Stimulated activated CD8-positive, alpha-beta memory T cell treated with anti-CD3 and anti-CD28 coated beads, Interleukin-15, amount 100 ng/mL, for 48 hours (primary cell): ENCODE results near the gene KRR1.
"Not testable (repeated sequence)": the region's sequence is repeated elsewhere in the genome, so short reads cannot be mapped to it uniquely, and the experiment has no call there.

Source experiments
- DNase-seq, 2 donors: peaks; one replicate each; pipeline ENCODE4 v3.0.0-alpha.2; 2020; ENCODE audit warnings: low read depth in 2 of 2

KRR1 gene

GRCh38 chr12:75525263-75525662 is 13.9 kb upstream of the KRR1 start:
- DNase-seq: no peak

GRCh38 chr12:75522124-75522523 is 10.7 kb upstream of the KRR1 start:
- not testable (repeated sequence) for DNase-seq

- DNase-seq: not testable (repeated sequence)
These were observed 9.8 kb upstream of the KRR1 start for GRCh38 chr12:75521224-75521623.

GRCh38 chr12:75509621-75510020 is 1.8 kb downstream of the KRR1 start:
- DNase-seq: no peak

GRCh38 chr12:75508159-75508558 is 3.2 kb downstream of the KRR1 start:
- DNase-seq: no peak

GRCh38 chr12:75507086-75507485 is 4.3 kb downstream of the KRR1 start:
- no peak for DNase-seq

- DNase-seq: no peak
These were observed 5.6 kb downstream of the KRR1 start for GRCh38 chr12:75505706-75506312.

- no peak for DNase-seq
These were observed 7.5 kb downstream of the KRR1 start for GRCh38 chr12:75503866-75504265.

- DNase-seq: no peak
These were observed 8.0 kb downstream of the KRR1 start for GRCh38 chr12:75503459-75503858.

GRCh38 chr12:75491169-75491568 is 20.2 kb downstream of the KRR1 start:
- no peak for DNase-seq

GRCh38 chr12:75489613-75490210 is 21.7 kb downstream of the KRR1 start:
- DNase-seq: peak in 1 of 2 donors; percentile 10

GRCh38 chr12:75489187-75489586 is 22.2 kb downstream of the KRR1 start:
- no peak for DNase-seq

GRCh38 chr12:75488553-75488952 is 22.9 kb downstream of the KRR1 start:
- no peak for DNase-seq

- no peak for DNase-seq
These were observed 24.1 kb downstream of the KRR1 start for GRCh38 chr12:75487308-75487707.

GRCh38 chr12:75484450-75484849 is 27.0 kb downstream of the KRR1 start:
- DNase-seq: not testable (repeated sequence)

- DNase-seq: no peak
These were observed 28.0 kb downstream of the KRR1 start for GRCh38 chr12:75483431-75483830.

GRCh38 chr12:75482646-75483045 is 28.8 kb downstream of the KRR1 start:
- DNase-seq: no peak

- DNase-seq: no peak
These were observed 29.6 kb downstream of the KRR1 start for GRCh38 chr12:75481774-75482173.

GRCh38 chr12:75481013-75481705 is 30.2 kb downstream of the KRR1 start:
- no peak for DNase-seq

GRCh38 chr12:75480469-75480949 is 30.9 kb downstream of the KRR1 start, which contains the start of gene GLIPR1:
Gene GLIPR1, plus strand, starts transcription at chr12:75480755. Its CDS starts 126 bp downstream, at chr12:75480881.
- DNase-seq: peak; percentile 61 to 68

GRCh38 chr12:75479963-75480461 is 31.4 kb downstream of the KRR1 start:
- no peak for DNase-seq

- DNase-seq: no peak
These were observed 33.2 kb downstream of the KRR1 start for GRCh38 chr12:75478116-75478794.
